ENCODE data around the gene TBX19. TPM values are rescaled to one million over a fixed set of nuclear protein-coding genes. Genes with fewer than 3 reads are reported as not detected.
A peak's percentile ranks its signal among the peaks of the same experiment; 100 is the strongest.

The TBX19 gene
- total and polyA plus RNA-seq, 2 of the 4 experiments (the other 2 are of a cell fraction) = 0.18 to 0.89 TPM

DNA sequence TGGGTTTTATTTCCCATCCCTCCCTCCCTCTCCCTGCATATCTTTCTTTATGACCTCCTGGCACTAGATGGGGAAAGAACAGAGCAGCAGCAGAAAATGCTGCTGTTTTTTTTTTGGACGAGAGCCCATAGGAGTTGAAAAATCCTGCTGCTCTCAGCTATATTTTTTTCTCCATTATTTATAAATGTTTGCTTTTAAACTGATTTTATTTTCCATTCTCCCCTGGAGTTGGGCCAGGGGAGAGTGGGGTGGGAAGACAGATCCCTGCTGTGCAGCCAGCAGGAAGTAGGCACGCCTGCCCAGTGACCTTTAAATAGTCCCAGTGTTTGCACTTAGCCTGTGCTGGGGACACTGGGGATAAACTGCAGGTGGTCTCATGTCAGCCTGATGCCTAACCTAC lies 37.5 kb upstream of the TBX19 start:
- no peak overlapping the region for H2AK5ac ChIP-seq (ENCODE audit: low read depth, low read length)

More for the DNA sequence above, 37.5 kb upstream of the TBX19 start:
- POLR2A ChIA-PET (ENCODE audit: unreplicated experiment) = no interaction called here
- H2BK20ac ChIP-seq (ENCODE audit: low read depth, low read length) = no peak overlapping the region
- no peak overlapping the region for H4K91ac ChIP-seq (ENCODE audit: insufficient read depth, low read depth, low read length)
- H3K4ac ChIP-seq (ENCODE audit: low read depth, low read length) = no peak overlapping the region
- H3K27ac ChIP-seq (ENCODE audit: insufficient read depth, low read length) = peak overlapping the region; percentile 8; the same call in 1 of the 2 replicates
- no peak overlapping the region for H2BK120ac ChIP-seq (ENCODE audit: low read depth, low read length)
- DNase-seq (no peak), ATAC-seq (ENCODE audit: low read depth) (no peak)
- H3K79me1 ChIP-seq (ENCODE audit: low read depth in 1 of 2, low read length in 2 of 2) = peaks cover 11 to 18% of the 10 kb centered on the region in 2 experiments; a peak in 3 of 4 replicates
- no peak for TF ChIP-seq SMC3 (IDR thresholded peaks at IDR 0.05; ENCODE audit: low read depth, low read length)
- TF ChIP-seq, protein P1, sequence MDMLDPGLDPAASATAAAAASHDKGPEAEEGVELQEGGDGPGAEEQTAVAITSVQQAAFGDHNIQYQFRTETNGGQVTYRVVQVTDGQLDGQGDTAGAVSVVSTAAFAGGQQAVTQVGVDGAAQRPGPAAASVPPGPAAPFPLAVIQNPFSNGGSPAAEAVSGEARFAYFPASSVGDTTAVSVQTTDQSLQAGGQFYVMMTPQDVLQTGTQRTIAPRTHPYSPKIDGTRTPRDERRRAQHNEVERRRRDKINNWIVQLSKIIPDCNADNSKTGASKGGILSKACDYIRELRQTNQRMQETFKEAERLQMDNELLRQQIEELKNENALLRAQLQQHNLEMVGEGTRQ (IDR thresholded peaks at IDR 0.05; ENCODE audit: low read depth, low read length) = no peak
- no peak for TF ChIP-seq FOS (IDR thresholded peaks at IDR 0.05; ENCODE audit: low read depth, low read length)
- TF ChIP-seq RAD21 (IDR thresholded peaks at IDR 0.05; ENCODE audit: low read length) = no peak
- TF ChIP-seq RCOR1 (IDR thresholded peaks at IDR 0.05; ENCODE audit: insufficient replicate concordance, low read length) = no peak
- TF ChIP-seq MAZ (IDR thresholded peaks at IDR 0.05; ENCODE audit: borderline replicate concordance, low read depth, low read length) = no peak
- no peak for TF ChIP-seq MAFK (IDR thresholded peaks at IDR 0.05; ENCODE audit: low read depth, low read length)
- TF ChIP-seq BHLHE40 (IDR thresholded peaks at IDR 0.05; ENCODE audit: low read depth, low read length) = no peak
- TF ChIP-seq, protein P2, sequence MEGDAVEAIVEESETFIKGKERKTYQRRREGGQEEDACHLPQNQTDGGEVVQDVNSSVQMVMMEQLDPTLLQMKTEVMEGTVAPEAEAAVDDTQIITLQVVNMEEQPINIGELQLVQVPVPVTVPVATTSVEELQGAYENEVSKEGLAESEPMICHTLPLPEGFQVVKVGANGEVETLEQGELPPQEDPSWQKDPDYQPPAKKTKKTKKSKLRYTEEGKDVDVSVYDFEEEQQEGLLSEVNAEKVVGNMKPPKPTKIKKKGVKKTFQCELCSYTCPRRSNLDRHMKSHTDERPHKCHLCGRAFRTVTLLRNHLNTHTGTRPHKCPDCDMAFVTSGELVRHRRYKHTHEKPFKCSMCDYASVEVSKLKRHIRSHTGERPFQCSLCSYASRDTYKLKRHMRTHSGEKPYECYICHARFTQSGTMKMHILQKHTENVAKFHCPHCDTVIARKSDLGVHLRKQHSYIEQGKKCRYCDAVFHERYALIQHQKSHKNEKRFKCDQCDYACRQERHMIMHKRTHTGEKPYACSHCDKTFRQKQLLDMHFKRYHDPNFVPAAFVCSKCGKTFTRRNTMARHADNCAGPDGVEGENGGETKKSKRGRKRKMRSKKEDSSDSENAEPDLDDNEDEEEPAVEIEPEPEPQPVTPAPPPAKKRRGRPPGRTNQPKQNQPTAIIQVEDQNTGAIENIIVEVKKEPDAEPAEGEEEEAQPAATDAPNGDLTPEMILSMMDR (conservative IDR thresholded peaks at IDR 0.05; ENCODE audit: low read depth, low read length) = no peak
- TF ChIP-seq MXI1 (IDR thresholded peaks at IDR 0.05; ENCODE audit: borderline replicate concordance, low read depth, low read length) = no peak
- TF ChIP-seq NFE2L2 (IDR thresholded peaks at IDR 0.05; ENCODE audit: low read depth, low read length) = no peak
- TF ChIP-seq RFX5 (IDR thresholded peaks at IDR 0.05; ENCODE audit: low read depth, low read length) = no peak
- no peak for TF ChIP-seq POLR2A (IDR thresholded peaks at IDR 0.05; ENCODE audit: low read depth, low read length)
- TF ChIP-seq CEBPB (IDR thresholded peaks at IDR 0.05; ENCODE audit: low read depth, low read length) = no peak
- no peak for TF ChIP-seq CHD1 (IDR thresholded peaks at IDR 0.05; ENCODE audit: low read depth, low read length)
- CTCF ChIA-PET = no interaction called here
- no TSS peak for BruUV-seq (replicated peaks)
- no peak overlapping the region for H2AK9ac ChIP-seq (replicated peaks; ENCODE audit: low read depth, low read length, poor library complexity)
- H4K8ac ChIP-seq (ENCODE audit: low read depth in 2 of 2, low read length in 2 of 2) = no peak overlapping the region
- intact Hi-C loops (cut with micrococcal nuclease) = no loop called here
- peaks cover 6% of the 10 kb centered on the region; the same call in 1 of the 2 replicates for H3K4me1 ChIP-seq (ENCODE audit: control insufficient read depth, insufficient read depth, low read length)
- H3K23ac ChIP-seq (ENCODE audit: low read depth, low read length) = no peak overlapping the region
- no peak overlapping the region for H3K4me3 ChIP-seq (ENCODE audit: insufficient read depth, low read depth, low read length)
- dilution Hi-C loops (cut with HindIII; ENCODE audit: low sequenced_read_pairs, unreplicated experiment) = no loop called here
- no CpG with 5 or more reads among the region's 2 CpGs for WGBS, 2 experiments (ENCODE audit: extremely low coverage in 2 of 2, insufficient read length in 1 of 2)
- peaks cover 20% of the 10 kb centered on the region for H3K36me3 ChIP-seq (ENCODE audit: control insufficient read depth, insufficient read depth, low read length)
- no peaks in the 10 kb centered on the region for H3K27me3 ChIP-seq (ENCODE audit: control insufficient read depth, insufficient read depth, low read length)
- no peak overlapping the region for H3K4me2 ChIP-seq (ENCODE audit: low read depth, low read length)
- no peak overlapping the region for H3K18ac ChIP-seq (ENCODE audit: low read depth, low read length)
- no peaks in the 10 kb centered on the region for H3K9me3 ChIP-seq (ENCODE audit: control insufficient read depth, insufficient read depth, low read length)
- no peak overlapping the region for H2BK15ac ChIP-seq (ENCODE audit: low read depth, low read length)
- no peak overlapping the region for H2AFZ ChIP-seq (replicated peaks; ENCODE audit: low read length, poor library complexity)
- no peak overlapping the region for H4K5ac ChIP-seq (ENCODE audit: low read depth, low read length)
- H3K56ac ChIP-seq (ENCODE audit: extremely low read depth, insufficient read depth, low read length) = no peak overlapping the region
- no peak overlapping the region for H3K14ac ChIP-seq (replicated peaks; ENCODE audit: low read depth, low read length)
- no peak overlapping the region for H2BK5ac ChIP-seq (ENCODE audit: low read depth, low read length, poor library complexity, severe bottlenecking)
- no peaks in the 10 kb centered on the region for H4K20me1 ChIP-seq (ENCODE audit: insufficient read depth, low read length)
- H3K9ac ChIP-seq (ENCODE audit: low read depth, low read length) = no peak overlapping the region
- in situ Hi-C loops (cut with MboI; ENCODE audit: low sequenced_read_pairs) = no loop called here
- H3K9me1 ChIP-seq (ENCODE audit: insufficient read depth, low read length) = peaks cover 9% of the 10 kb centered on the region
